ENCODE results near the gene DDX51. TPM values are rescaled to one million over a fixed set of nuclear protein-coding genes. Genes with fewer than 3 reads are reported as not detected.

Gene DDX51
- total RNA-seq, 1 donor from 2014 or later: 4.3 TPM

DNA sequence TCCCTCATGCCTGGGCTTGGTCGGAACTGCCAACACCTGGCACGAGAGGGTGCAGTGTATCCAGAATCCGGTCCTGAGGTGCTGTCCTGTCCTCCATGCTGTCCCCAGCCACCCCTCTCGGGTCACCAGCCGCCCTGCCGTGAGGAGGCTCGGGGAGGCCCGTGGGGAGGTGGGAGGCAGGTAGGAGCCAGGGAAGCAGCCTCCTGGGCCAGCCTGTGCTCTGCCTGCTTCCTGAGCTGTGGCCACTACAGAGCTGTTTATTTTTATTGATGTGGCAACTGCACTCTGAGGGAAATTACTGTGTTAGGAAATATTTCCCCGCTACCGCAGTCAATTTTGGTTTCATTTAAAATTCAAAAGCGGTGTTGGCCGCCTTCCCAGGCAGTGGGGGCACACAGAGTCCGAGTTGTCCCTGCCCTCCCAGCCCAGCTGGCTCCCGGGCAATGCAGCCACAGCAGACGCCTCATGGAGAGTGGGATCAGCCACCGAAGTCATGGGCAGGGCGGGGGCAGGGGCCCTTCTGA, 18.5 kb upstream of the DDX51 start:
- peak overlapping the region in 1 of 2 donors; percentile 46 for H3K4me3 ChIP-seq
- TF ChIP-seq, protein P1, sequence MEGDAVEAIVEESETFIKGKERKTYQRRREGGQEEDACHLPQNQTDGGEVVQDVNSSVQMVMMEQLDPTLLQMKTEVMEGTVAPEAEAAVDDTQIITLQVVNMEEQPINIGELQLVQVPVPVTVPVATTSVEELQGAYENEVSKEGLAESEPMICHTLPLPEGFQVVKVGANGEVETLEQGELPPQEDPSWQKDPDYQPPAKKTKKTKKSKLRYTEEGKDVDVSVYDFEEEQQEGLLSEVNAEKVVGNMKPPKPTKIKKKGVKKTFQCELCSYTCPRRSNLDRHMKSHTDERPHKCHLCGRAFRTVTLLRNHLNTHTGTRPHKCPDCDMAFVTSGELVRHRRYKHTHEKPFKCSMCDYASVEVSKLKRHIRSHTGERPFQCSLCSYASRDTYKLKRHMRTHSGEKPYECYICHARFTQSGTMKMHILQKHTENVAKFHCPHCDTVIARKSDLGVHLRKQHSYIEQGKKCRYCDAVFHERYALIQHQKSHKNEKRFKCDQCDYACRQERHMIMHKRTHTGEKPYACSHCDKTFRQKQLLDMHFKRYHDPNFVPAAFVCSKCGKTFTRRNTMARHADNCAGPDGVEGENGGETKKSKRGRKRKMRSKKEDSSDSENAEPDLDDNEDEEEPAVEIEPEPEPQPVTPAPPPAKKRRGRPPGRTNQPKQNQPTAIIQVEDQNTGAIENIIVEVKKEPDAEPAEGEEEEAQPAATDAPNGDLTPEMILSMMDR (IDR thresholded peaks at IDR 0.05): no peak
- intact Hi-C loops (cut with DNase I): no loop called here
- H3K9me3 ChIP-seq: no peaks in the 10 kb centered on the region
- no peaks in the 10 kb centered on the region for H3K27me3 ChIP-seq
- peak overlapping the region in 1 of 2 donors; percentile 46 for H3K27ac ChIP-seq
- H3K36me3 ChIP-seq: peaks cover 5 to 6% of the 10 kb centered on the region in 2 donors
- DNase-seq (ENCODE audit: low spot score in 2 of 2): no peak
- peaks cover 4 to 6% of the 10 kb centered on the region in 2 donors for H3K4me1 ChIP-seq

DNA sequence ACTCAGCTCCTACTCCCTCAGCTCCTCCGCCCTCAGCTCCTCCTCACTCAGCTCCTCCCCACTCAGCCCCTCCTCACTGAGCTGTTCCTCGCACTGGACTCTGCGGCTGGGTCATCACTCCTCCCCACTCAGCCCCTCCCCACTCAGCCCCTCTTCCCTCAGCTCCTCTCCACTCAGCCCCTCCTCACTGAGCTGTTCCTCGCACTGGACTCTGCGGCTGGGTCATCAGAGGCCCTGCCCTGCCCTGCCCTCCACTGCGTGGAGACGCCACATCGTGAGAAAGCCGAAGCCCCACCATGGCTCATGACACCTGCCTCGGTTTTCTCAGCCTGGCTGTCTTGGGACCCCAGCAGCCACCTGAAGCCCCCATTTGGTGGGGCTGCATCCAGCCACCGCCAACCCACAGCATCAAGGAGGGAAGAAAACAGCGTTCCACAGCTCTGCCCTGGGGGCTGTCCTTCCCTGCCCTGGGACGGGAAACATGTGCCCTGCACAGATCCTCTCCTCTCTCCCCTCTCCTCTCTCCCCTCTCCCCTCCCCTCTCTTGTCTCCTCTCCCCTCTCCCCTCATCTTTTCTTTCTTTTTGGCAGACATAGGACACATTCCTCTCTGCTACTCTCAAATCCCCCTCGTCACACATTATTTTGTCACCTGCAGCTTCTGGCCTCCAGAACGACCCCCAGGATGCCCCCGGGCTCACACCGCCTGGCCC, 17.8 kb upstream of the DDX51 start:
- peak overlapping the region in 1 of 2 donors; percentile 46 for H3K4me3 ChIP-seq
- H3K4me1 ChIP-seq: peaks cover 4 to 6% of the 10 kb centered on the region in 2 donors
- peak overlapping the region in 1 of 2 donors; percentile 46 for H3K27ac ChIP-seq
- H3K9me3 ChIP-seq: no peaks in the 10 kb centered on the region
- TF ChIP-seq, protein P1 (IDR thresholded peaks at IDR 0.05): no peak
- intact Hi-C loops (cut with DNase I): no loop called here
- no peaks in the 10 kb centered on the region for H3K27me3 ChIP-seq
- DNase-seq (ENCODE audit: low spot score in 2 of 2): no peak
- H3K36me3 ChIP-seq: peaks cover 5 to 11% of the 10 kb centered on the region in 2 donors

DNA sequence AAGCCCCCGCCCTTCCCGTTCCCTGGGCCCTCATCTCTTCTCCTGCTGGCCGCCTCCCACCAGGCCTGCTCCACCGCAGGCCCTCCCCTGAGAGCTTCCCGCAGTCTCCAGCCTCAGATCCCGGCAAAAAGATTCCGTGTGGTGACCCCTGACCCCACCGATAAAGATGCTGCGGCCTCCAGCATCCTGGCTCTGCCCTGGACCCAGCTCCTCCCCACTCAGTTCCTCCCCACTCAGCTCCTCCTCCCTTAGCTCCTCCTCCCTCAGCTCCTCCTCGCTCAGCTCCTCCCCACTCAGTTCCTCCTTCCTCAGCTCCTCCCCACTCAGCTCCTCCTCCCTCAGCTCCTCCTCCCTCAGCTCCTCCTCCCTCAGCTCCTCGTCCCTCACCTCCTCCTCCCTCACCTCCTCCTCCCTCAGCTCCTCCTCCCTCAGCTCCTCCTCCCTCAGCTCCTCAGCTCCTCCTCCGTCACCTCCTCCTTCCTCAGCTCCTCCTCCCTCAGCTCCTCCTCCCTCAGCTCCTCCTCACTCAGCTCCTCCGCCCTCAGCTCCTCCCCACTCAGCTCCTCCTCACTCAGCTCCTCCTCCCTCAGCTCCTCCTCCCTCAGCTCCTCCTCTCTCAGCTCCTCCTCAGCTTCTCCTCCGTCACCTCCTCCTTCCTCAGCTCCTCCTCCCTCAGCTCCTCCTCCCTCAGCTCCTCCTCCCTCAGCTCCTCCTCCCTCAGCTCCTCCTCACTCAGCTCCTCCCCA, 17.1 kb upstream of the DDX51 start:
- Histone ChIP-seq H3K4me3 (no peak overlapping the region), H3K36me3 (peaks cover 5 to 14% of the 10 kb centered on the region in 2 donors), H3K4me1 (peaks cover 4 to 6% of the 10 kb centered on the region in 2 donors), H3K27ac (no peak overlapping the region), H3K27me3 (no peaks in the 10 kb centered on the region), H3K9me3 (no peaks in the 10 kb centered on the region)
- intact Hi-C loops (cut with DNase I): no loop called here
- no peak for DNase-seq (ENCODE audit: low spot score in 2 of 2)
- TF ChIP-seq, protein P1 (IDR thresholded peaks at IDR 0.05): no peak

DNA sequence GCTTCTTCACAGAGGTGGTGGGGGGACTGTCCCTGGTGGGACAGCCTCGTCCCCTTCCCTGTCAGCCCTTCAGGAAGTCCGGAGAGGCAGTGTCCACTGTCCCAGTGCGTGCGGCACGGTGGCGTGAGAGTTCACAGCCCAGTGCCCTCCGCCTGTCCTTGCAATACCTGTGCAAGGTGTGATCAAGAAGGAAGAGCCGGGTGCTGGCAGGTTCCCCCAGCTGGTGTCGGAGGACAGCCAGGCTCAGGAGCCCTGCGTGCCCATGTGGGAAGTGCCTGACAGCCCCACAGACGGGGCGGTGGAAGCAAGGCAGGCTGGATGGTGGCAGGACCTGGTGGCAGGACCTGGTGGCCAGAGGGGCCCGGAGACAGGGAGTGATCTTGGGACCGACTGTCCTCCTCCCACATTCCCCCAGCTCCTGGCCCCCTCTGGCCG, 16.5 kb upstream of the DDX51 start:
- H3K27me3 ChIP-seq: no peaks in the 10 kb centered on the region
- intact Hi-C loops (cut with DNase I): no loop called here
- H3K4me1 ChIP-seq: peaks cover 4 to 6% of the 10 kb centered on the region in 2 donors
- peaks cover 5 to 14% of the 10 kb centered on the region in 2 donors for H3K36me3 ChIP-seq
- H3K9me3 ChIP-seq: no peaks in the 10 kb centered on the region
- no peak overlapping the region for H3K27ac ChIP-seq
- DNase-seq (ENCODE audit: low spot score in 2 of 2): no peak
- H3K4me3 ChIP-seq: no peak overlapping the region
- TF ChIP-seq, protein P1 (IDR thresholded peaks at IDR 0.05): no peak

DNA sequence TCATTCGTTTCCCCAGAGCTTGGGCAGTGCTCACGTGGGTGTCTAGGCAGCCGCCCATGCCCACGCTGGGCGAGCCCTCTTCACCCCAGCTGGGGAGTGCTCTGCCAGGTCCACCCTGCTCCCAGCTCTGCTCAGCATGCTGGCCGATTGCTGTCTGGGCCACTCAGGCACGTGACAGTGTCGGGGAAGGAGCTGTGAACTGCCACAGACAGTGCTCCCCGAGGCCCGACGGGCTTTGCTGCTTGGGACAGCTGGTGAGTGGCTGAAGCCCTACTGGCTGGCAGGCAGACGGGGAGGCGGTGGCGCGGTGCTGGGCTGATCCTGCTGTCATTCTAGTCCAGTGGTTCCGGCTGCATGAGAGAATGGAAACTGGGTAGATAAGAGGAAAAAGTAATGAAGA, 15.9 kb upstream of the DDX51 start:
- TF ChIP-seq, protein P1 (IDR thresholded peaks at IDR 0.05): no peak
- Histone ChIP-seq H3K4me1 (peaks cover 4 to 6% of the 10 kb centered on the region in 2 donors), H3K36me3 (peaks cover 5 to 14% of the 10 kb centered on the region in 2 donors), H3K27ac (no peak overlapping the region), H3K4me3 (no peak overlapping the region), H3K9me3 (no peaks in the 10 kb centered on the region), H3K27me3 (no peaks in the 10 kb centered on the region)
- no peak for DNase-seq (ENCODE audit: low spot score in 2 of 2)
- intact Hi-C loops (cut with DNase I): no loop called here

Data from ascending aorta (tissue), 2 donors.